HepG2 (cell line): Measurements from ENCODE around the gene POU4F3. TPM values are rescaled to one million over a fixed set of nuclear protein-coding genes. Genes with fewer than 3 reads are reported as not detected.

Experiments used
- ATAC-seq: fragments of 200-7000 bp; cut with Tn5 transposase; 3 replicates; pipeline ENCODE4 v1.9.1; 2020; ENCODE audit warnings: mild to moderate bottlenecking, moderate library complexity
- BruUV-seq: library from RNA; stranded (reverse); fragments of 400-500 nt; replicated peaks from 2 replicates; lab custom pipeline; 2021; lab: Mats Ljungman, UMichigan
- CTCF ChIA-PET: fragments of 300-600 bp; formaldehyde crosslinking; extraction: SDS; loops from one replicate; lab custom pipeline; 2021; ENCODE audit warnings: low total read pairs, inconsistent platforms, low intra/inter-chr PET ratio; lab: Yijun Ruan, JAX
- POLR2A ChIA-PET: fragments of 350-600 bp; sonication (Branson Sonifier 250); formaldehyde crosslinking; loops from one replicate; lab custom pipeline; 2020; ENCODE audit warnings: antibody characterized with exemption, inconsistent platforms; lab: Yijun Ruan, JAX
- DNase-seq: peaks from one replicate; pipeline ENCODE4 v3.0.0-alpha.2; 2015; ENCODE audit warnings: low spot score
- FAIRE-seq: peaks from 3 replicates; lab custom pipeline; 2011; peaks lifted over from hg19 to GRCh38; lab: Jason Lieb, UNC
- H2AFZ ChIP-seq: one replicate; pipeline ENCODE4 v1.6.1; 2011; ENCODE audit warnings: low read length, inconsistent platforms
- H3K27ac ChIP-seq: fragments of 300-600 bp; 3 replicates; pipeline ENCODE4 v1.8.0; 2011; ENCODE audit warnings: mixed run types, mild to moderate bottlenecking, mixed read lengths, low read length, inconsistent platforms; ENCODE audit not compliant: insufficient read depth; ENCODE audit errors: extremely low read length
- H3K27me3 ChIP-seq, 2 experiments: fragments of 200-600 bp in 1 of 2; 2 replicates in 1 of 2; 3 replicates in 1 of 2; pipeline versions ENCODE4 v1.6.0 to v1.8.0; 2011; ENCODE audit warnings: low read length in 2 of 2, mild to moderate bottlenecking in 2 of 2, moderate library complexity in 2 of 2, inconsistent platforms in 1 of 2; ENCODE audit not compliant: insufficient read depth in 2 of 2, control insufficient read depth in 1 of 2
- H3K36me3 ChIP-seq, 2 experiments: fragments of 200-600 bp in 1 of 2; replicated peaks in 1 of 2; 2 replicates in 1 of 2; 3 replicates in 1 of 2; pipeline versions ENCODE4 v1.5.1 to v1.8.0; 2011; ENCODE audit warnings: low read length in 2 of 2, inconsistent platforms in 1 of 2; ENCODE audit not compliant: insufficient read depth in 2 of 2, control insufficient read depth in 1 of 2
- H3K4me1 ChIP-seq: 2 replicates; pipeline ENCODE4 v1.5.1; 2012; ENCODE audit warnings: low read length, inconsistent platforms; ENCODE audit not compliant: insufficient read depth
- H3K4me2 ChIP-seq: 2 replicates; pipeline ENCODE4 v1.6.0; 2011; ENCODE audit warnings: low read depth, low read length, inconsistent platforms
- H3K4me3 ChIP-seq, 3 experiments: fragments of 200-600 bp in 1 of 3; sonication (generic), shearing (Covaris generic) in 1 of 3; replicated peaks in 1 of 3; 2 replicates each; pipeline ENCODE4 v1.5.1; 2011 to 2016; ENCODE audit warnings: low read length in 3 of 3, inconsistent platforms in 2 of 3, low read depth in 2 of 3, mild to moderate bottlenecking in 2 of 3, control low read depth in 1 of 3, mixed read lengths in 1 of 3; ENCODE audit not compliant: insufficient read depth in 1 of 3
- H3K79me2 ChIP-seq: one replicate; pipeline ENCODE4 v1.6.1; 2011; ENCODE audit warnings: low read length, inconsistent platforms; ENCODE audit not compliant: insufficient read depth
- H3K9ac ChIP-seq: 2 replicates; pipeline ENCODE4 v1.6.0; 2011; ENCODE audit warnings: mild to moderate bottlenecking, low read depth, low read length, inconsistent platforms; ENCODE audit not compliant: insufficient read depth
- H3K9me3 ChIP-seq: 2 replicates; pipeline ENCODE4 v1.5.1; 2012; ENCODE audit warnings: mild to moderate bottlenecking, low read length
- H4K20me1 ChIP-seq: 2 replicates; pipeline ENCODE4 v1.6.0; 2011; ENCODE audit warnings: inconsistent platforms, mild to moderate bottlenecking, low read length, moderate library complexity; ENCODE audit not compliant: insufficient read depth
- DR1 ChIP-seq: sonication (generic); formaldehyde crosslinking; IDR thresholded peaks from 2 replicates; pipeline ENCODE4 v1.8.0; 2021; ENCODE audit warnings: mild to moderate bottlenecking, missing genetic modification reagents, inconsistent platforms
- FOXO1 ChIP-seq: sonication (generic); formaldehyde crosslinking; IDR thresholded peaks from 2 replicates; pipeline ENCODE4 v1.4.0; 2020; ENCODE audit warnings: missing genetic modification reagents
- KMT2B ChIP-seq: IDR thresholded peaks from 2 replicates; pipeline ENCODE4 v1.6.1; 2016; ENCODE audit warnings: missing genetic modification reagents, missing compliant biosample characterization
- NBN ChIP-seq: fragments of 450-650 bp; conservative IDR thresholded peaks from 2 replicates; pipeline ENCODE4 v1.6.1; 2017
- NCOA2 ChIP-seq: sonication (generic); formaldehyde crosslinking; IDR thresholded peaks from 2 replicates; pipeline ENCODE4 v1.8.0; 2022; ENCODE audit warnings: inconsistent platforms
- NR1H2 ChIP-seq: sonication (generic); formaldehyde crosslinking; IDR thresholded peaks from 2 replicates; pipeline ENCODE4 v1.8.1; 2022; ENCODE audit warnings: low read depth, missing genetic modification reagents, borderline replicate concordance
- NRL ChIP-seq: sonication (generic); formaldehyde crosslinking; IDR thresholded peaks from 2 replicates; pipeline ENCODE4 v1.5.0; 2020; ENCODE audit warnings: missing genetic modification reagents, mild to moderate bottlenecking, moderate library complexity, borderline replicate concordance
- SAP130 ChIP-seq: IDR thresholded peaks from 2 replicates; pipeline ENCODE4 v1.6.1; 2016; ENCODE audit warnings: low read depth
- SOX6 ChIP-seq, 2 experiments: fragments of 450-650 bp in 1 of 2; sonication (generic) in 1 of 2; formaldehyde crosslinking in 1 of 2; IDR thresholded peaks; 2 replicates each; pipeline versions ENCODE4 v1.4.0 to v1.6.1; 2017 to 2020; ENCODE audit warnings: antibody characterized with exemption in 1 of 2, mild to moderate bottlenecking in 1 of 2, missing genetic modification reagents in 1 of 2
- STAG1 ChIP-seq: sonication (generic); formaldehyde crosslinking; IDR thresholded peaks from 2 replicates; pipeline ENCODE4 v1.4.0; 2020; ENCODE audit warnings: missing genetic modification reagents
- THRA ChIP-seq: sonication (generic); formaldehyde crosslinking; IDR thresholded peaks from 2 replicates; pipeline ENCODE4 v1.4.0; 2020; ENCODE audit warnings: missing genetic modification reagents, borderline replicate concordance
- TMF1 ChIP-seq: sonication (generic); formaldehyde crosslinking; IDR thresholded peaks from 2 replicates; pipeline ENCODE4 v1.8.1; 2022; ENCODE audit warnings: low read depth, missing genetic modification reagents
- ZFP82 ChIP-seq: sonication (generic); formaldehyde crosslinking; IDR thresholded peaks from 2 replicates; pipeline ENCODE4 v1.5.1; 2020; ENCODE audit warnings: mild to moderate bottlenecking, missing genetic modification reagents, borderline replicate concordance
- ZNF101 ChIP-seq: sonication (generic); formaldehyde crosslinking; IDR thresholded peaks from 2 replicates; pipeline ENCODE4 v1.4.0; 2020; ENCODE audit warnings: mild to moderate bottlenecking, low read depth, missing genetic modification reagents, borderline replicate concordance
- ZNF225 ChIP-seq: sonication (generic); formaldehyde crosslinking; IDR thresholded peaks from 2 replicates; pipeline ENCODE4 v1.4.0; 2020; ENCODE audit warnings: mild to moderate bottlenecking, missing genetic modification reagents
- ZSCAN25 ChIP-seq: sonication (generic); formaldehyde crosslinking; IDR thresholded peaks from 2 replicates; pipeline ENCODE4 v1.8.0; 2022; ENCODE audit warnings: mild to moderate bottlenecking, missing genetic modification reagents
- WGBS: methylation state at CpG from one replicate; pipeline ENCODE4 v1.1.6; 2017; ENCODE audit warnings: low lambda C conversion rate; 5-methylcytosine and 5-hydroxymethylcytosine counted together
- in situ Hi-C: cut with HindIII; loops from 2 replicates; pipeline ENCODE4 v1.10.0; 2017; ENCODE audit warnings: low pct_unique_long_range_greater_than_20kb; ENCODE audit not compliant: extremely low pct_ligation_motif_present
- intact Hi-C: fragments of 100-400 bp; cut with micrococcal nuclease; formaldehyde crosslinking; loops from one replicate; pipeline ENCODE4 v1.10.0; 2022; ENCODE audit not compliant: unreplicated experiment
- polyA plus RNA-seq, 8 experiments: library from polyadenylated mRNA; depleted of rRNA in 3 of 8; stranded (reverse) in 7 of 8; unstranded in 1 of 8; fragments of >200 nt; fragmentation: Illumina TruSeq in 4 of 8; extraction: Trizol in 4 of 8; gene quantifications; 2 replicates each; pipeline versions ENCODE4 v1.2.1 to v1.2.3, GENCODE V29; 2011 to 2016; ENCODE audit warnings: low read depth in 4 of 8, missing spikeins in 1 of 8, mixed read lengths in 1 of 8; ENCODE audit not compliant: insufficient read depth in 1 of 8
- total RNA-seq, 5 experiments: library from RNA; depleted of rRNA; stranded (reverse); fragments of >200 nt; fragmentation: Illumina TruSeq; extraction: Trizol; gene quantifications; 2 replicates each; pipeline ENCODE4 v1.2.3, GENCODE V29; 2016; ENCODE audit warnings: low read depth in 1 of 5

POU4F3 gene
- total and polyA plus RNA-seq, 2 of the 13 experiments (the other 11 are each of a cell fraction or from before 2014, with no cell fraction given) = not detected

- TF ChIP-seq FOXO1 (CRISPR knock-in tag) = no peak
Observed at GRCh38 chr5:146321571-146321970, 17.1 kb upstream of the POU4F3 start (continued).

GRCh38 chr5:146327257-146327870 is 11.3 kb upstream of the POU4F3 start:
- H3K4me2 ChIP-seq = no peak overlapping the region
- no peak overlapping the region for H3K27ac ChIP-seq
- no peak overlapping the region for H3K4me3 ChIP-seq
- intact Hi-C loops (no loop called here), in situ Hi-C loops (no loop called here)
- no peak for DNase-seq
- no peak for ATAC-seq
- H3K9me3 ChIP-seq = no peaks in the 10 kb centered on the region
- H2AFZ ChIP-seq = no peak overlapping the region
- no peak for TF ChIP-seq SAP130
- H3K9ac ChIP-seq = no peak overlapping the region
- H3K79me2 ChIP-seq = no peaks in the 10 kb centered on the region
- no peaks in the 10 kb centered on the region for H4K20me1 ChIP-seq
- H3K4me1 ChIP-seq = no peaks in the 10 kb centered on the region
- WGBS = 3% methylated on average over 7 of the region's 7 CpGs
- H3K36me3 ChIP-seq = no peaks in the 10 kb centered on the region
- ChIA-PET CTCF (no interaction called here), POLR2A (no interaction called here)
- FAIRE-seq = no peak
- no TSS peak for BruUV-seq
- no peaks in the 10 kb centered on the region for H3K27me3 ChIP-seq

- POLR2A ChIA-PET = no interaction called here
- in situ Hi-C loops = no loop called here
- TF ChIP-seq ZNF225 (CRISPR knock-in tag) (no peak), STAG1 (CRISPR knock-in tag) (no peak), KMT2B (CRISPR knock-in tag) (no peak), DR1 (CRISPR knock-in tag) (no peak), ZFP82 (CRISPR knock-in tag) (no peak), ZSCAN25 (CRISPR knock-in tag) (no peak), THRA (CRISPR knock-in tag) (no peak), NRL (CRISPR knock-in tag) (no peak), ZNF101 (CRISPR knock-in tag) (no peak), NCOA2 (no peak), NBN (no peak), TMF1 (no peak), NR1H2 (CRISPR knock-in tag) (no peak), SOX6 (IDR thresholded peaks at IDR 0.05) (no peak), SOX6 (CRISPR knock-in tag; IDR thresholded peaks at IDR 0.05) (no peak)
Observed at GRCh38 chr5:146327989-146328388, 10.7 kb upstream of the POU4F3 start.

More at GRCh38 chr5:146327989-146328388, 10.7 kb upstream of the POU4F3 start:
- Histone ChIP-seq H3K9ac (no peak overlapping the region), H3K4me2 (no peak overlapping the region), H3K27me3 (no peaks in the 10 kb centered on the region), H4K20me1 (no peaks in the 10 kb centered on the region), H3K79me2 (no peaks in the 10 kb centered on the region), H3K4me1 (no peaks in the 10 kb centered on the region), H3K9me3 (no peaks in the 10 kb centered on the region), H2AFZ (no peak overlapping the region), H3K27ac (no peak overlapping the region), H3K36me3 (no peaks in the 10 kb centered on the region), H3K4me3 (no peak overlapping the region)
- intact Hi-C loops = no loop called here
- CTCF ChIA-PET = no interaction called here
- ATAC-seq (no peak), FAIRE-seq (no peak), DNase-seq (no peak)
- BruUV-seq = no TSS peak
- WGBS = 0% methylated on average over 1 of the region's 1 CpG
